HG03442 (cell line): ENCODE measurements around the gene C11orf52.

Experiments used
- ATAC-seq: cut with Tn5 transposase; IDR thresholded peaks from one replicate; pipeline ENCODE4 v1.9.1; 2021; ENCODE audit warnings: mild to moderate bottlenecking, moderate library complexity; ENCODE audit not compliant: unreplicated experiment

C11orf52 gene

GRCh38 chr11:111937461-111937769 lies 18.7 kb downstream of the C11orf52 start:
- ATAC-seq, result no peak

DNA sequence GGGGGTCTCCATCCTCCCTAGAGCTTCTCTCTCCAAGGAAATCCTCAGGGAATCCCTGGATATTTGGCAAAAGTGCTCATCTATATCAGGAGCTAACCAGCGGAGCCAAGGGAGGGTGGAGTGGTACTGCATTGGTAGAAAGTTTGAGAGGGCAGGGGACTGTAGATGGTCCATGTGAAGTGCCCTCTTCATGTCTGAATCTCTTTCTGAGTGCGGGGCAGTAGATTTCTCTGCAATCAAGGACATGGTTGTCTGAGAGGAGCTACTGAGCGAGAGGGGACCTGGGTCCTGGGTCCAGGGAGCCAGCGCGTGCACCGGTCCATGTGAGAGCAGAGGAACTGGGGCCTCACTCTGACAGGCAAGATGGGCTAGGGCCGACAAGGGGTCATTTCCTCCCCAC lies 19.1 kb downstream of the C11orf52 start:
- ATAC-seq, result no peak

GRCh38 chr11:111938687-111939160 lies 20.0 kb downstream of the C11orf52 start:
- ATAC-seq, result peak; percentile 94

GRCh38 chr11:111939836-111940604 lies 21.3 kb downstream of the C11orf52 start:
- no peak for ATAC-seq

DNA sequence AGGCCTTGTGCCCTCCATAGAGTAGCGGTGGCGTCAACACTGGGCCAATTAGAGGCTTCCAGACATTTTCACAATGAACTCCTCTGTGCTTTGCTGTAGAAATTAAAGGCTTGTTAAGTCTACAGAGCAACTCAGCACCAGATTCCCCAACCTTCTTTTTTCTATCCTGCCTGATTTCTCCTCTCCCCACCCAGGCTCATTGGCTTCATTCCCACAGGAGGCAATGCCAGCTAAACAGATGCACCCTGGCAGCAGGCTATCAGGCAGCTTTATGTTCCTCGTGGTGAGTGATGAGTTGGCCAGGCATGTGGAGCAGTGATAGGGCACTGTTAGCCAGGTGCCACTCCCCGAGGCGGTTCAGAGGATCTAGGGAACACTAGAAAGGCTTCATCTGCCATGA lies 23.2 kb downstream of the C11orf52 start:
- no peak for ATAC-seq

- ATAC-seq, result no peak
These were observed 24.1 kb downstream of the C11orf52 start for GRCh38 chr11:111942829-111943228.

DNA sequence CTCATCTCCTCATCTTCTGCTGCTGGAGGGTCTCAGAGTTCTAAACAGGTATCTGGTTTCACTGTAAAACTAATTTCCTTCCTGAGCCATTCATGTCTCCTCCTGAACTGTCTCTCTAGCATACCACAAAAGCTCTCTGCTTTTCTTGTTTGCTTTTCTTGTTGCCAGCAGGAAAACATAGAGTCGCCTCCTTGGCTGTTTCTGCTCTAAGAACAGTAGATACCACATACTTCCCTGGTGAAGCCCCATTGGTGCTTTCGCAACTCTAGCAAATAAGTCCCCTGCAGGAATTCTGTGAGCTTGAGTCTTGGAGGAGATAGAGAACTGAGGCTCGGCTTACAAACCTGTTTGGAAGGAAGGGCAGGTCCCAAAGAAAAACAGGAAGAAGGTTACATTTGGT lies 25.4 kb downstream of the C11orf52 start:
- no peak for ATAC-seq

- no peak for ATAC-seq
These were observed 25.9 kb downstream of the C11orf52 start for GRCh38 chr11:111944651-111945051.

- no peak for ATAC-seq
These were observed 26.5 kb downstream of the C11orf52 start for GRCh38 chr11:111945198-111945597.

DNA sequence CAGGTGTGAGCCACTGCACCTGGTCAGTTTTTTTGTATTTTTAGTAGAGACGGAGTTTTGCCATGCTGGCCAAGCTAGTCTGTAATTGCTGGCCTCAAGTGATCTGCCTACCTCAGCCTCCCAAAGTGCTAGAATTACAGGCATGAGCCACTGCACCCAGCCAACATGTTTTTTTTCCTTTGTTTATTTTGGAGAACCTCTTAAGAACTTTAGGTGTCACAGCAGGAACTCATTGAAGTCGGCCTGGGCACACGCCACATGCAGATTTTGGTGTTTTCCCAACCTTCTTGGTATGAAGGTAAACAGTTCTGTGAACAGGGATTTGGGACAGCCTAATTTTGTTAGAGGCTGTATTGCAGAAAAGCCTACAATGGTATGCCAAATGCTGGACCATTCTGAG lies 27.8 kb downstream of the C11orf52 start:
- no peak for ATAC-seq

DNA sequence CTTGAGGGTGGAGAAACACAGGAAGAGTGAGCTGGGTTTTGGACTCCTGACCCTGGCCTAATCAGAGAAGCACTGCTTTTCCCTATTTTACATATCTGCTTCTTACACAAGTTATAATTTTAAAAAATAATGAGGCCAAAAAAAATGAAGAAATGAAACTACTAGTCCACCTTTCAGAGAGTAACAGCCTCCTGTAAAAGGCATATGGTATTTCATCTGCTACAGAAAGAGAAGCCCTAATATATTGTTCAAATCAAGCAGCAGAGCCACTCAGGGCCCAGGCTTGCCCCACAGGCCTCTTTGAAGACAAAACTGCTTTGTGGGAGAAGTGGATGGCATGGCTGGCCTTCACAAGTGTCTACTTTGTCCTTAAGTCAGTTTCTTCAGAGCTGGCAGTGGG lies 28.4 kb downstream of the C11orf52 start:
- no peak for ATAC-seq

- no peak for ATAC-seq
These were observed 31.1 kb downstream of the C11orf52 start for GRCh38 chr11:111949519-111950426.

DNA sequence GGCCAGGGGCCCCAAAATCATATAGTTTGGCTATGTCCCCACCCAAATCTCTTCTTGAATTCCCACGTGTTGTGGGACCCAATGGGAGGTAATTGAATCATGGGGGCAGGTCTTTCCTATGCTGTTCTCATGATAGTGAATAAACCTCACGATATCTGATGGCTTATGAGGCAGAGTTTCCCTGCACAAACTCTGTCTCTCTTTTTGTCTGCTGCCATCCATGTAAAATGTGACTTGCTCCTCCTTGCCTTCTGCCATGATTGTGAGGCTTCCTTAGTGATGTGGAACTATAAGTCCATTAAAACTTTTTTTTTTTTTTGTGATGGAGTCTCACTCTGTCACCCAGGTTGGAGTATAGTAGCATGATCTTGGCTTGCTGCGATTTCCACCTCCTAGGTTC lies 32.9 kb downstream of the C11orf52 start:
- no peak for ATAC-seq

GRCh38 chr11:111954154-111954553 lies 35.4 kb downstream of the C11orf52 start:
- ATAC-seq, result no peak

GRCh38 chr11:111957663-111958444 lies 39.1 kb downstream of the C11orf52 start:
- no peak for ATAC-seq

- ATAC-seq, result no peak
These were observed 42.2 kb downstream of the C11orf52 start for GRCh38 chr11:111960916-111961315.

- no peak for ATAC-seq
These were observed 42.9 kb downstream of the C11orf52 start for GRCh38 chr11:111961389-111962300.

DNA sequence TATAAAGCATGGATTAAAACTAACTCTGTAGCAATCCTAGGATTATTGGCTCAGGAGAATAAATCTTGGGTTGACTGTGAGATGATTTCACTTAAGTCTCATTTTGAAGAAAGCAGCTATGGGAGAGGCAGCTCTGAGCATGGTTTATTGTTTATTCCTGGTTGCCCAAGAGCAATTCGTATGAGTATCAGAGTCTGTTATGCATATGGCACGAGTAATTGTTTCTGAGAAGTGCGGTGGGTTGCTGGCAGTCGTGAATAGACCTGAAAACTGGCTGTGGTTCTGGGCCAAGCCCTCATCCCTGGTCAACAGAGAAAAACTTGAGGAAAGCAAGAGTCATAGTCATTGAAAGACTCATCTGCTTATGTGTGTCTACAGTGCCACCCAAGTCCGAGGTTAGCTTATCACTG lies 45.2 kb downstream of the C11orf52 start:
- ATAC-seq, result no peak

- ATAC-seq, result no peak
These were observed 48.0 kb downstream of the C11orf52 start for GRCh38 chr11:111966678-111967077.

DNA sequence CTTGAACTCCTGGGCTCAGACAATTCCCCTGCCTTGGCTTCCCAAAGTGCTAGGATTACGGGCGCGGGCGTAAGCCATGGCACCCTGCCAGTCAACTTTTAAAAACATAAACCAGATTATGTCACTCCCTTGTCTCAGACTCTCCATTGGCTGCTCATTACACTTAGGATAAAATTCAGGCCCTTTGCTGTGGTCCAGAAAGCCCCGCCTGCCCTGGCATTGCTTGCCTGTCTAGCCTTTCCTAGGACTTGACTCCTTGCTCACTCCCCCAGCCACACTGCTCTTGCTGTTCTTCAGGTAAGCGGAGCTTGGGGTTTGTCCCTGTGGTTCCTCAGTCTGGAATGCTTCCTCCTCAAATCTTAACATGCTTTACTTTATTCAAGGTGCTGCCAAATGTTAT lies 48.9 kb downstream of the C11orf52 start:
- ATAC-seq, result no peak
